Psoas muscle (tissue), 8 donors: ENCODE results near the gene KCNQ5. TPM values are rescaled to one million over a fixed set of nuclear protein-coding genes. Genes with fewer than 3 reads are reported as not detected.
"Not testable (repeated sequence)": the region's sequence is repeated elsewhere in the genome, so short reads cannot be mapped to it uniquely, and the experiment has no call there.

Experiments
- ATAC-seq, 4 donors: fragments of 200-7000 bp; cut with Tn5 transposase; one replicate each; pipeline ENCODE4 v1.9.1; 2020; ENCODE audit warnings: moderate library complexity in 3 of 4, mild to moderate bottlenecking in 2 of 4
- DNase-seq, 2 donors: peaks; one replicate each; pipeline ENCODE4 v3.0.0-alpha.2; 2020
- H3K27ac ChIP-seq: fragments of 200-600 bp; one replicate; pipeline ENCODE4 v1.8.0; 2022
- H3K27me3 ChIP-seq, 3 donors: fragments of 200-600 bp in 1 of 3; one replicate each; pipeline versions ENCODE4 v1.6.1 to v1.8.0; 2013 to 2022; ENCODE audit warnings: low read length in 2 of 3, mild to moderate bottlenecking in 2 of 3, moderate library complexity in 1 of 3; ENCODE audit not compliant: insufficient read depth in 3 of 3
- H3K36me3 ChIP-seq, 2 donors: fragments of 200-600 bp in 1 of 2; one replicate each; pipeline versions ENCODE4 v1.6.1 to v1.8.0; 2013 to 2022; ENCODE audit warnings: low read depth in 1 of 2, mild to moderate bottlenecking in 1 of 2, moderate library complexity in 1 of 2; ENCODE audit not compliant: insufficient read depth in 1 of 2
- H3K4me1 ChIP-seq: fragments of 200-600 bp; one replicate; pipeline ENCODE4 v1.8.0; 2022
- H3K4me3 ChIP-seq: fragments of 200-600 bp; one replicate; pipeline ENCODE4 v1.8.0; 2022; ENCODE audit warnings: mild to moderate bottlenecking
- H3K9me3 ChIP-seq: fragments of 200-600 bp; one replicate; pipeline ENCODE4 v1.8.0; 2022
- WGBS, 3 donors: extraction: QIAGEN DNeasy Blood & Tissue Kit; methylation state at CpG; one replicate each; pipeline versions ENCODE4 v1.1.6 to v1.1.7; 2013; 5-methylcytosine and 5-hydroxymethylcytosine counted together
- intact Hi-C, 2 donors: fragments of 100-400 bp; cut with DNase I; formaldehyde crosslinking; loops; one replicate each; pipeline versions ENCODE4 v1.11.0 to v1.14.2; 2022
- polyA plus RNA-seq, 3 donors: library from polyadenylated mRNA; stranded (reverse); fragments of 200-250 nt; gene quantifications; one replicate each; pipeline ENCODE4 v1.2.3, GENCODE V29; 2013
- total RNA-seq, 4 donors: library from RNA; stranded (reverse); fragmentation: NEBNext Ultra II Directional in 2 of 4; extraction: Animal tissue kit (Norgen Biotek cat#: 25700) in 2 of 4; gene quantifications; one replicate each; pipeline versions ENCODE4 v1.2.1 to v1.2.4, GENCODE V29; 2021 to 2023
- TF ChIP-seq, protein P1 (sequence below): fragments of 200-600 bp; IDR thresholded peaks from one replicate; pipeline ENCODE4 v1.8.0; 2022; ENCODE audit warnings: antibody characterized with exemption
- donor health status: healthy with polysubstance abuse.
- donor health status: DM: no; HTN: no; CAD: no; lungs with moderate emphysema.
- donor health status: Bipolar disorder and iron deficiency.
- donor health status: healthy.
- donor health status: DM: yes; HTN: yes; CAD: no.
- donor health status: DM: no; HTN: no; CAD: no.
- donor health status: DM: no; HTN: no; CAD: no.
- donor health status: DM: yes; HTN: yes; CAD: no.

Gene KCNQ5
- total and polyA plus RNA-seq, 7 donors = 4.4 to 90.7 (median 25.7) TPM

DNA sequence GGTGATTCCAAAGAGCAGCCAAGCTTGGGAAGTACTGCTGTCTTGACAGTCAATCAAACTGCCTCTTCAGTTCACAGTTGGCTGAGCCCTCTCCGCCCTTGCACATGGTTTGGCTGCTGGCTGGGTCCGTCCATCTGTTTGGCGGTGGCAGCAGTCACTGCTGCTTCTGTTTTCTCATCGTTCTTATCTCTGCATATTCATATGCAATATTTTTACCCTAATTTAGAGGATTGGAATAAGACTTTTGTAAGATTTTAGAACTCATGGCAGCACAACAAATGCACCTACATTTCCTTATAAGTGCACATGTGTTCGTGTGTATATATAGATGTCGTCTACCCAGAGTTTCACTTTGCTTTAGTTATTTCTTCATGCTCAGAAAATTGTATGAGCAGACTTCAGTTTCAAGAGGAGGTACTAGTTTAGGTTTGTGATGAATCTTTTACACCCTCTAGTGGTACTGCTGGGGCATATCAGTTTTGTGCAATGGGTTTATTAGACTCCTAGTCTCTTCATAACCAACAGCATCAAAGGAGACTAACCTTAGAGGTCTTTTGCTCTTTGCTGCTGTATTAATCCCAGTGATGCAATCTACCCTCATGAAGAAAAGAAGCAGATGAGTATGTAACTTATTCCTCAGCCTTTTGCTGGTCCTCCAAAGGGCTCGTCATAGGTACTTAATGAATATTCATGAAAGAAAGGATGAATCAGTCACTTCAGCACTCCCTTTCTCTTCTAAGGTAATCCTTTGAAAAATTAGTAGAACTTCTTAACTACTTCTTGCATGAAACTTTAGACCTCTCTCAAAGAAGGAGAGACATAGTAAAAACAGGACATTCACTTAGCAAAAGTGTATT lies 559.1 kb downstream of the KCNQ5 start:
- no peaks in the 10 kb centered on the region for H3K9me3 ChIP-seq
- intact Hi-C loops = loop anchor here (5.0 kb wide), 2 partner anchors 564 to 769 kb away; no protein-coding TSS in a partner anchor
- ATAC-seq (peak; percentile 75 to 95 (median 88)), DNase-seq (no peak)
- no peaks in the 10 kb centered on the region for H3K36me3 ChIP-seq
- H3K27ac ChIP-seq = peak overlapping the region; percentile 30
- TF ChIP-seq, protein P1, sequence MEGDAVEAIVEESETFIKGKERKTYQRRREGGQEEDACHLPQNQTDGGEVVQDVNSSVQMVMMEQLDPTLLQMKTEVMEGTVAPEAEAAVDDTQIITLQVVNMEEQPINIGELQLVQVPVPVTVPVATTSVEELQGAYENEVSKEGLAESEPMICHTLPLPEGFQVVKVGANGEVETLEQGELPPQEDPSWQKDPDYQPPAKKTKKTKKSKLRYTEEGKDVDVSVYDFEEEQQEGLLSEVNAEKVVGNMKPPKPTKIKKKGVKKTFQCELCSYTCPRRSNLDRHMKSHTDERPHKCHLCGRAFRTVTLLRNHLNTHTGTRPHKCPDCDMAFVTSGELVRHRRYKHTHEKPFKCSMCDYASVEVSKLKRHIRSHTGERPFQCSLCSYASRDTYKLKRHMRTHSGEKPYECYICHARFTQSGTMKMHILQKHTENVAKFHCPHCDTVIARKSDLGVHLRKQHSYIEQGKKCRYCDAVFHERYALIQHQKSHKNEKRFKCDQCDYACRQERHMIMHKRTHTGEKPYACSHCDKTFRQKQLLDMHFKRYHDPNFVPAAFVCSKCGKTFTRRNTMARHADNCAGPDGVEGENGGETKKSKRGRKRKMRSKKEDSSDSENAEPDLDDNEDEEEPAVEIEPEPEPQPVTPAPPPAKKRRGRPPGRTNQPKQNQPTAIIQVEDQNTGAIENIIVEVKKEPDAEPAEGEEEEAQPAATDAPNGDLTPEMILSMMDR = peak; percentile 77
- H3K4me1 ChIP-seq = peaks cover 10% of the 10 kb centered on the region
- H3K4me3 ChIP-seq = peak overlapping the region; percentile 42
- H3K27me3 ChIP-seq = no peaks in the 10 kb centered on the region
- 11 to 15% (median 13%) methylated on average over 7 of the region's 7 CpGs for WGBS, 3 donors

GRCh38 chr6:73182021-73182607 lies 560.2 kb downstream of the KCNQ5 start:
- WGBS, 3 donors = 84 to 90% (median 86%) methylated on average over 2 of the region's 2 CpGs
- H3K9me3 ChIP-seq = no peaks in the 10 kb centered on the region
- no peak overlapping the region for H3K27ac ChIP-seq
- DNase-seq (no peak), ATAC-seq (no peak)
- H3K27me3 ChIP-seq = no peaks in the 10 kb centered on the region
- no peak overlapping the region for H3K4me3 ChIP-seq
- TF ChIP-seq, protein P1 = no peak
- peaks cover 10% of the 10 kb centered on the region for H3K4me1 ChIP-seq
- intact Hi-C loops = loop anchor here (5.0 kb wide), 2 partner anchors 565 to 770 kb away; no protein-coding TSS in a partner anchor
- H3K36me3 ChIP-seq = no peaks in the 10 kb centered on the region

DNA sequence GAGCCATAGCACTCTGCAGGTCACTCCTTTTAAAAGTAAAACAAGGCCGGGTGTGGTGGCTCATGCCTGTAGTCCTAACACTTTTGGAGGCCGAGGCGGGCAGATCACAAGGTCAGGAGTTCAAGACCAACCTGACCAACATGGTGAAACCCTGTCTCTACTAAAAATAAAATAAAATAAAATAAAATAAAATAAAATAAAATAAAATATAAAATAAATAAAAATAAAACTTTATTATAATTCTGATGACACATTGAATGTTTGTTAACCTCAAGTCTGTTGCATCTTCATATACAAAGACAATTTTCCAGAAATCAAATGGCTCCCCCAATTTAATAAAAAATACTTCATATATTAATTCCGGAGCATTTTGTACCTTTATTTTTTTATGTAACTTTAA lies 571.4 kb downstream of the KCNQ5 start:
- H3K36me3 ChIP-seq = peaks cover 0 to 55% of the 10 kb centered on the region in 2 donors
- intact Hi-C loops, H3K4me3 ChIP-seq, H3K4me1 ChIP-seq, ATAC-seq, H3K27ac ChIP-seq, DNase-seq, H3K27me3 ChIP-seq, H3K9me3 ChIP-seq: not testable (repeated sequence)
- WGBS, 3 donors = 93 to 96% (median 95%) methylated on average over 4 of the region's 4 CpGs

DNA sequence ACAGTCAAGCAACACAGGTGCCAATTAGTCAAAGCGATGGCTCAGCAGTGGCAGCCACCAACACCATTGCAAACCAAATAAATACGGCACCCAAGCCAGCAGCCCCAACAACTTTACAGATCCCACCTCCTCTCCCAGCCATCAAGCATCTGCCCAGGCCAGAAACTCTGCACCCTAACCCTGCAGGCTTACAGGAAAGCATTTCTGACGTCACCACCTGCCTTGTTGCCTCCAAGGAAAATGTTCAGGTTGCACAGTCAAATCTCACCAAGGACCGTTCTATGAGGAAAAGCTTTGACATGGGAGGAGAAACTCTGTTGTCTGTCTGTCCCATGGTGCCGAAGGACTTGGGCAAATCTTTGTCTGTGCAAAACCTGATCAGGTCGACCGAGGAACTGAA lies 572.9 kb downstream of the KCNQ5 start:
- H3K4me1 ChIP-seq = peaks cover 1% of the 10 kb centered on the region

GRCh38 chr6:73200247-73200646 lies 578.4 kb downstream of the KCNQ5 start:
- H3K9me3 ChIP-seq = no peaks in the 10 kb centered on the region
- intact Hi-C loops = no loop called here
- peaks cover 0 to 10% of the 10 kb centered on the region in 2 donors for H3K36me3 ChIP-seq
- ATAC-seq = peak in 3 of 4 donors; percentile 34 to 72 (median 56)
- WGBS, 3 donors = 67 to 74% (median 71%) methylated on average over 3 of the region's 3 CpGs
- DNase-seq = no peak
- H3K27ac ChIP-seq = no peak overlapping the region
- H3K4me1 ChIP-seq = peaks cover 10% of the 10 kb centered on the region
- no peaks in the 10 kb centered on the region for H3K27me3 ChIP-seq
- TF ChIP-seq, protein P1 = no peak
- no peak overlapping the region for H3K4me3 ChIP-seq

More for the DNA sequence above, 572.9 kb downstream of the KCNQ5 start:
- 93 to 96% (median 94%) methylated on average over 7 of the region's 7 CpGs for WGBS, 3 donors
- H3K9me3 ChIP-seq = no peaks in the 10 kb centered on the region
- intact Hi-C loops = no loop called here
- no peak for ATAC-seq
- no peak overlapping the region for H3K4me3 ChIP-seq
- H3K27me3 ChIP-seq = no peaks in the 10 kb centered on the region
- H3K36me3 ChIP-seq = peaks cover 0 to 50% of the 10 kb centered on the region in 2 donors
- no peak overlapping the region for H3K27ac ChIP-seq
- DNase-seq = no peak
- TF ChIP-seq, protein P1 = no peak
